Measurements from ENCODE around the gene GLT6D1.

- TF ChIP-seq, protein P1, sequence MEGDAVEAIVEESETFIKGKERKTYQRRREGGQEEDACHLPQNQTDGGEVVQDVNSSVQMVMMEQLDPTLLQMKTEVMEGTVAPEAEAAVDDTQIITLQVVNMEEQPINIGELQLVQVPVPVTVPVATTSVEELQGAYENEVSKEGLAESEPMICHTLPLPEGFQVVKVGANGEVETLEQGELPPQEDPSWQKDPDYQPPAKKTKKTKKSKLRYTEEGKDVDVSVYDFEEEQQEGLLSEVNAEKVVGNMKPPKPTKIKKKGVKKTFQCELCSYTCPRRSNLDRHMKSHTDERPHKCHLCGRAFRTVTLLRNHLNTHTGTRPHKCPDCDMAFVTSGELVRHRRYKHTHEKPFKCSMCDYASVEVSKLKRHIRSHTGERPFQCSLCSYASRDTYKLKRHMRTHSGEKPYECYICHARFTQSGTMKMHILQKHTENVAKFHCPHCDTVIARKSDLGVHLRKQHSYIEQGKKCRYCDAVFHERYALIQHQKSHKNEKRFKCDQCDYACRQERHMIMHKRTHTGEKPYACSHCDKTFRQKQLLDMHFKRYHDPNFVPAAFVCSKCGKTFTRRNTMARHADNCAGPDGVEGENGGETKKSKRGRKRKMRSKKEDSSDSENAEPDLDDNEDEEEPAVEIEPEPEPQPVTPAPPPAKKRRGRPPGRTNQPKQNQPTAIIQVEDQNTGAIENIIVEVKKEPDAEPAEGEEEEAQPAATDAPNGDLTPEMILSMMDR (IDR thresholded peaks at IDR 0.05; ENCODE audit: insufficient read depth, low read length, poor library complexity, severe bottlenecking) = no peak
- no peak for TF ChIP-seq EZH2phosphoT487 (conservative IDR thresholded peaks at IDR 0.05; ENCODE audit: low read length)
Observed at GRCh38 chr9:135616619-135617537, 22.5 kb downstream of the GLT6D1 start.

Data from SU-DHL-6 (cell line).